Activated CD4-positive, alpha-beta memory T cell treated with anti-CD3 and anti-CD28 coated beads, Interleukin-2, amount 10 ng/mL, durations not matched to agents 7 days and 5 days (primary cell): ENCODE results near the gene C4orf36. TPM values are rescaled to one million over a fixed set of nuclear protein-coding genes. Genes with fewer than 3 reads are reported as not detected.

ENCODE experiments used
- CTCF ChIA-PET: fragments of 350-600 bp; sonication (Branson Sonifier 250); formaldehyde crosslinking; loops from one replicate; lab custom pipeline; 2021; ENCODE audit warnings: antibody characterized with exemption, inconsistent platforms; lab: Charles Lee
- POLR2A ChIA-PET: fragments of 350-600 bp; sonication (Branson Sonifier 250); formaldehyde crosslinking; loops from one replicate; lab custom pipeline; 2021; ENCODE audit warnings: antibody characterized with exemption; lab: Charles Lee
- DNase-seq: peaks from one replicate; pipeline ENCODE4 v3.0.0-alpha.2; 2020
- H3K27ac Mint-ChIP-seq: one replicate; pipeline ENCODE4 v1.8.0; 2021; ENCODE audit warnings: mild to moderate bottlenecking, mixed read lengths
- H3K27me3 Mint-ChIP-seq: one replicate; pipeline ENCODE4 v1.8.0; 2021; ENCODE audit warnings: mixed read lengths
- H3K36me3 Mint-ChIP-seq: one replicate; pipeline ENCODE4 v1.8.0; 2021; ENCODE audit warnings: low read depth, mixed read lengths
- H3K4me1 Mint-ChIP-seq: one replicate; pipeline ENCODE4 v1.8.0; 2021; ENCODE audit warnings: mixed read lengths
- H3K4me3 Mint-ChIP-seq: one replicate; pipeline ENCODE4 v1.8.0; 2021; ENCODE audit warnings: mild to moderate bottlenecking, mixed read lengths
- H3K9me3 Mint-ChIP-seq: one replicate; pipeline ENCODE4 v1.8.0; 2021; ENCODE audit warnings: mixed read lengths
- total RNA-seq, 2 experiments: library from RNA; stranded (reverse); gene quantifications; one replicate each; pipeline ENCODE4 v1.2.3, GENCODE V29; 2021

Gene C4orf36
- total RNA-seq, result not detected

- ChIA-PET POLR2A (no interaction called here), CTCF (interaction anchor here (0.7 to 3.6 kb wide), 6 partner anchors 12 to 396 kb away, joined by 3 to 68 read pairs (median 5); no protein-coding TSS in a partner anchor)
- Mint-ChIP-seq H3K9me3 (no peaks in the 10 kb centered on the region), H3K4me1 (peaks cover 12% of the 10 kb centered on the region), H3K36me3 (no peaks in the 10 kb centered on the region), H3K4me3 (peak within 1 kb of the TSS; percentile 73), H3K27me3 (peaks cover 21% of the 10 kb centered on the region), H3K27ac (no peak within 1 kb of the TSS)
- peak; percentile 32 for DNase-seq
Measured at GRCh38 chr4:86891762-86892635, at the start of gene C4orf36. TSS of gene C4orf36 (minus strand) at chr4:86892422. CDS start at chr4:86891520, 902 bp downstream.

- Mint-ChIP-seq H3K27me3 (no peaks in the 10 kb centered on the region), H3K4me1 (peaks cover 48% of the 10 kb centered on the region), H3K27ac (no peak overlapping the region), H3K4me3 (no peak overlapping the region), H3K9me3 (no peaks in the 10 kb centered on the region), H3K36me3 (peaks cover 9% of the 10 kb centered on the region)
- ChIA-PET CTCF (interaction anchor here (0.9 kb wide), 1 partner anchor 65 kb away, joined by 3 read pairs; no protein-coding TSS in a partner anchor), POLR2A (interaction anchor here (2.2 to 9.9 kb wide), 2 partner anchors 67 to 279 kb away, joined by 6 to 396 read pairs; no protein-coding TSS in a partner anchor)
- DNase-seq, result no peak
Measured at GRCh38 chr4:86940920-86941460, 48.8 kb upstream of the C4orf36 start.

GRCh38 chr4:86939729-86940575 lies 47.7 kb upstream of the C4orf36 start:
- Mint-ChIP-seq H3K27ac (peak overlapping the region; percentile 72), H3K27me3 (no peaks in the 10 kb centered on the region), H3K9me3 (no peaks in the 10 kb centered on the region), H3K36me3 (peaks cover 9% of the 10 kb centered on the region), H3K4me3 (peak overlapping the region; percentile 56), H3K4me1 (peaks cover 49% of the 10 kb centered on the region)
- peak; percentile 21 for DNase-seq
- CTCF ChIA-PET, result interaction anchor here (0.7 to 6.7 kb wide), 5 partner anchors 17 to 153 kb away, joined by 3 to 107 read pairs (median 7); no protein-coding TSS in a partner anchor
- POLR2A ChIA-PET, result interaction anchor here (1.0 to 9.9 kb wide), 6 partner anchors 35 to 280 kb away, joined by 3 to 396 read pairs (median 4); no protein-coding TSS in a partner anchor

- H3K27me3 Mint-ChIP-seq, result no peaks in the 10 kb centered on the region
- ChIA-PET CTCF (interaction anchor here (0.7 to 6.7 kb wide), 9 partner anchors 11 to 154 kb away, joined by 3 to 107 read pairs (median 3); no protein-coding TSS in a partner anchor), POLR2A (interaction anchor here (1.0 to 9.9 kb wide), 8 partner anchors 17 to 281 kb away, joined by 3 to 396 read pairs (median 4); no protein-coding TSS in a partner anchor)
- H3K9me3 Mint-ChIP-seq, result no peaks in the 10 kb centered on the region
- DNase-seq, result no peak
- H3K27ac Mint-ChIP-seq, result peak overlapping the region; percentile 72
- H3K4me1 Mint-ChIP-seq, result peaks cover 54% of the 10 kb centered on the region
- peak overlapping the region; percentile 56 for H3K4me3 Mint-ChIP-seq
- peaks cover 9% of the 10 kb centered on the region for H3K36me3 Mint-ChIP-seq
Measured at GRCh38 chr4:86938771-86939520, 46.7 kb upstream of the C4orf36 start.

GRCh38 chr4:86935853-86936733 lies 43.9 kb upstream of the C4orf36 start:
- Mint-ChIP-seq H3K4me3 (peak overlapping the region; percentile 78), H3K27ac (peak overlapping the region; percentile 95), H3K9me3 (no peaks in the 10 kb centered on the region), H3K4me1 (peaks cover 52% of the 10 kb centered on the region), H3K36me3 (peaks cover 9% of the 10 kb centered on the region), H3K27me3 (no peaks in the 10 kb centered on the region)
- peak; percentile 83 for DNase-seq
- ChIA-PET CTCF (interaction anchor here (0.8 to 6.7 kb wide), 7 partner anchors 13 to 284 kb away, joined by 3 to 107 read pairs (median 11); partner anchors contain the start of gene KLHL8), POLR2A (interaction anchor here (0.8 to 9.9 kb wide), 17 partner anchors 9 to 455 kb away, joined by 3 to 396 read pairs (median 4); partner anchors contain the start of genes HSD17B11 and KLHL8)

GRCh38 chr4:86935566-86935852 lies 43.3 kb upstream of the C4orf36 start:
- H3K27ac Mint-ChIP-seq, result peak overlapping the region; percentile 95
- ChIA-PET POLR2A (interaction anchor here (1.0 to 9.9 kb wide), 17 partner anchors 8 to 456 kb away, joined by 3 to 396 read pairs (median 4); partner anchors contain the start of genes HSD17B11 and KLHL8), CTCF (interaction anchor here (0.8 to 6.7 kb wide), 8 partner anchors 10 to 285 kb away, joined by 3 to 107 read pairs (median 8); partner anchors contain the start of gene KLHL8)
- H3K36me3 Mint-ChIP-seq, result peaks cover 12% of the 10 kb centered on the region
- no peaks in the 10 kb centered on the region for H3K27me3 Mint-ChIP-seq
- no peak for DNase-seq
- H3K4me1 Mint-ChIP-seq, result peaks cover 50% of the 10 kb centered on the region
- H3K9me3 Mint-ChIP-seq, result no peaks in the 10 kb centered on the region
- H3K4me3 Mint-ChIP-seq, result peak overlapping the region; percentile 78

- H3K4me1 Mint-ChIP-seq, result peaks cover 48% of the 10 kb centered on the region
- ChIA-PET POLR2A (interaction anchor here (0.6 to 9.9 kb wide), 30 partner anchors 8 to 1522 kb away, joined by 3 to 396 read pairs (median 4); partner anchors contain the start of genes HERC5, HSD17B11 and KLHL8), CTCF (interaction anchor here (0.6 to 6.7 kb wide), 20 partner anchors 10 to 563 kb away, joined by 3 to 107 read pairs (median 4); partner anchors contain the start of gene KLHL8)
Measured at GRCh38 chr4:86934771-86935565, 42.7 kb upstream of the C4orf36 start, which contains the start of gene AFF1. TSS of gene AFF1 (plus strand) at chr4:86935011. CDS start at chr4:86948534, 13,523 bp downstream.

GRCh38 chr4:86934147-86934770 lies 42.0 kb upstream of the C4orf36 start:
- CTCF ChIA-PET, result interaction anchor here (0.6 to 6.7 kb wide), 18 partner anchors 11 to 564 kb away, joined by 3 to 107 read pairs (median 4); partner anchors contain the start of gene KLHL8
- Mint-ChIP-seq H3K9me3 (no peaks in the 10 kb centered on the region), H3K4me1 (peaks cover 41% of the 10 kb centered on the region), H3K36me3 (peaks cover 15% of the 10 kb centered on the region), H3K27ac (peak overlapping the region; percentile 81), H3K27me3 (no peaks in the 10 kb centered on the region), H3K4me3 (peak overlapping the region; percentile 83)
- peak; percentile 25 for DNase-seq
- POLR2A ChIA-PET, result interaction anchor here (0.6 to 9.9 kb wide), 23 partner anchors 8 to 1523 kb away, joined by 3 to 396 read pairs (median 4); partner anchors contain the start of genes HERC5, HSD17B11 and KLHL8

More at GRCh38 chr4:86934771-86935565, 42.7 kb upstream of the C4orf36 start, which contains the start of gene AFF1:
- peaks cover 15% of the 10 kb centered on the region for H3K36me3 Mint-ChIP-seq
- peak within 1 kb of the TSS; percentile 95 for H3K27ac Mint-ChIP-seq
- H3K27me3 Mint-ChIP-seq, result no peaks in the 10 kb centered on the region
- H3K9me3 Mint-ChIP-seq, result no peaks in the 10 kb centered on the region
- DNase-seq, result peak; percentile 91
- H3K4me3 Mint-ChIP-seq, result peak within 1 kb of the TSS; percentile 83

- no peaks in the 10 kb centered on the region for H3K9me3 Mint-ChIP-seq
- peaks cover 8% of the 10 kb centered on the region for H3K36me3 Mint-ChIP-seq
- no peak overlapping the region for H3K27ac Mint-ChIP-seq
- no peak for DNase-seq
- ChIA-PET POLR2A (no interaction called here), CTCF (interaction anchor here (3.2 kb wide), 1 partner anchor 165 kb away, joined by 12 read pairs; no protein-coding TSS in a partner anchor)
- peaks cover 9% of the 10 kb centered on the region for H3K4me1 Mint-ChIP-seq
- no peak overlapping the region for H3K4me3 Mint-ChIP-seq
- H3K27me3 Mint-ChIP-seq, result no peaks in the 10 kb centered on the region
Measured at GRCh38 chr4:86928400-86929255, 36.4 kb upstream of the C4orf36 start.
